Liver (tissue), 9 donors: Measurements from ENCODE around the gene JPH4. TPM values are rescaled to one million over a fixed set of nuclear protein-coding genes. Genes with fewer than 3 reads are reported as not detected.

Experiments
- DNase-seq: peaks from one replicate; pipeline ENCODE4 v3.0.0-alpha.2; 2017; ENCODE audit warnings: low spot score
- H3K27ac ChIP-seq, 2 donors: one replicate each; pipeline ENCODE4 v1.7.0; 2013; ENCODE audit warnings: inconsistent platforms in 2 of 2, low read length in 2 of 2, control low read depth in 1 of 2, low read depth in 1 of 2, mild to moderate bottlenecking in 1 of 2
- H3K27me3 ChIP-seq, 4 donors: one replicate each; pipeline versions ENCODE4 v1.6.1 to v1.7.0; 2013; ENCODE audit warnings: low read length in 3 of 4, inconsistent platforms in 1 of 4, mild to moderate bottlenecking in 1 of 4, moderate library complexity in 1 of 4; ENCODE audit not compliant: control insufficient read depth in 4 of 4, insufficient read depth in 4 of 4
- H3K36me3 ChIP-seq, 4 donors: one replicate each; pipeline versions ENCODE4 v1.6.1 to v1.7.0; 2013; ENCODE audit warnings: low read length in 3 of 4, mild to moderate bottlenecking in 3 of 4, low read depth in 1 of 4, moderate library complexity in 1 of 4; ENCODE audit not compliant: control insufficient read depth in 4 of 4, insufficient read depth in 3 of 4
- H3K4me1 ChIP-seq, 4 donors: one replicate each; pipeline versions ENCODE4 v1.6.1 to v1.7.0; 2013; ENCODE audit warnings: low read length in 3 of 4, mild to moderate bottlenecking in 3 of 4, moderate library complexity in 1 of 4; ENCODE audit not compliant: control insufficient read depth in 4 of 4, insufficient read depth in 4 of 4
- H3K4me3 ChIP-seq, 3 donors: one replicate each; pipeline versions ENCODE4 v1.6.1 to v1.7.0; 2013; ENCODE audit warnings: low read length in 3 of 3, control low read depth in 1 of 3, low read depth in 1 of 3, mild to moderate bottlenecking in 1 of 3
- H3K9ac ChIP-seq, 2 donors: one replicate each; pipeline ENCODE4 v1.7.0; 2013; ENCODE audit warnings: low read length in 2 of 2, mild to moderate bottlenecking in 2 of 2, moderate library complexity in 2 of 2, control low read depth in 1 of 2, low read depth in 1 of 2
- H3K9me3 ChIP-seq, 4 donors: one replicate each; pipeline versions ENCODE4 v1.6.1 to v1.7.0; 2013; ENCODE audit warnings: low read length in 3 of 4; ENCODE audit not compliant: control insufficient read depth in 4 of 4
- ATF3 ChIP-seq: IDR thresholded peaks from 2 replicates; pipeline ENCODE4 v1.6.1; 2016; ENCODE audit warnings: antibody characterized with exemption
- EGR1 ChIP-seq, 2 donors: IDR thresholded peaks; 2 replicates each; pipeline ENCODE4 v1.6.1; 2016 to 2018; ENCODE audit warnings: antibody characterized with exemption in 2 of 2, low read depth in 2 of 2
- FOXA1 ChIP-seq: IDR thresholded peaks from 2 replicates; pipeline ENCODE4 v1.6.1; 2016; ENCODE audit warnings: antibody characterized with exemption
- FOXA2 ChIP-seq: IDR thresholded peaks from 2 replicates; pipeline ENCODE4 v1.6.1; 2016; ENCODE audit warnings: antibody characterized with exemption
- GABPA ChIP-seq, 2 donors: IDR thresholded peaks in 1 of 2; conservative IDR thresholded peaks in 1 of 2; 2 replicates each; pipeline ENCODE4 v1.6.1; 2016; ENCODE audit warnings: antibody characterized with exemption in 2 of 2, mild to moderate bottlenecking in 1 of 2, moderate library complexity in 1 of 2
- HNF4A ChIP-seq, 2 donors: conservative IDR thresholded peaks; 2 replicates each; pipeline ENCODE4 v1.6.1; 2016; ENCODE audit warnings: antibody characterized with exemption in 2 of 2, mild to moderate bottlenecking in 2 of 2
- HNF4G ChIP-seq: IDR thresholded peaks from 2 replicates; pipeline ENCODE4 v1.6.1; 2016; ENCODE audit warnings: antibody characterized with exemption
- JUND ChIP-seq, 2 donors: IDR thresholded peaks; 2 replicates each; pipeline ENCODE4 v1.6.1; 2016; ENCODE audit warnings: antibody characterized with exemption in 2 of 2
- NR2F2 ChIP-seq: IDR thresholded peaks from 2 replicates; pipeline ENCODE4 v1.6.1; 2016; ENCODE audit warnings: antibody characterized with exemption
- RAD21 ChIP-seq, 2 donors: IDR thresholded peaks; 2 replicates each; pipeline ENCODE4 v1.6.1; 2016; ENCODE audit warnings: antibody characterized with exemption in 2 of 2, mild to moderate bottlenecking in 2 of 2
- REST ChIP-seq: IDR thresholded peaks from 2 replicates; pipeline ENCODE4 v1.6.1; 2016; ENCODE audit warnings: antibody characterized with exemption, mild to moderate bottlenecking
- RXRA ChIP-seq, 2 donors: IDR thresholded peaks; 2 replicates each; pipeline ENCODE4 v1.6.1; 2017 to 2018; ENCODE audit warnings: antibody characterized with exemption in 2 of 2, mild to moderate bottlenecking in 1 of 2
- SP1 ChIP-seq: IDR thresholded peaks from 2 replicates; pipeline ENCODE4 v1.6.1; 2018; ENCODE audit warnings: antibody characterized with exemption, mild to moderate bottlenecking
- TAF1 ChIP-seq: conservative IDR thresholded peaks from 2 replicates; pipeline ENCODE4 v1.6.1; 2016; ENCODE audit warnings: antibody characterized with exemption, mild to moderate bottlenecking
- YY1 ChIP-seq: IDR thresholded peaks from 2 replicates; pipeline ENCODE4 v1.6.1; 2016; ENCODE audit warnings: antibody characterized with exemption, mild to moderate bottlenecking
- ZBTB33 ChIP-seq: IDR thresholded peaks from 2 replicates; pipeline ENCODE4 v1.6.1; 2016; ENCODE audit warnings: antibody characterized with exemption
- WGBS: extraction: QIAGEN DNeasy Blood & Tissue Kit; methylation state at CpG from one replicate; pipeline ENCODE4 v1.1.7; 2013; 5-methylcytosine and 5-hydroxymethylcytosine counted together
- polyA plus RNA-seq, 2 donors: library from polyadenylated mRNA; stranded (reverse) in 1 of 2; unstranded in 1 of 2; fragments of 200-250 nt in 1 of 2; fragments of >200 nt in 1 of 2; fragmentation: Nextera tagmentation in 1 of 2; extraction: Ambion mirVana in 1 of 2; gene quantifications; one replicate each; pipeline versions ENCODE4 v1.2.1 to v1.2.3, GENCODE V29; 2013 to 2015
- total RNA-seq, 2 donors: library from RNA; depleted of rRNA; stranded (reverse); fragments of >200 nt; gene quantifications; one replicate each; pipeline ENCODE4 v1.2.3, GENCODE V29; 2014
- TF ChIP-seq, protein P1 (sequence below): IDR thresholded peaks from 2 replicates; pipeline ENCODE4 v1.6.1; 2016; ENCODE audit warnings: antibody characterized with exemption
- TF ChIP-seq, protein P2 (sequence below): fragments of 150-350 bp; IDR thresholded peaks from 2 replicates; pipeline ENCODE4 v1.5.1; 2017; ENCODE audit warnings: improper control_type of control experiment, low read depth, low read length; ENCODE audit not compliant: missing input control
- donor health status: healthy.
- donor health status: healthy.
- donor health status: healthy.
- donor health status: healthy.
- donor health status: healthy.

JPH4 gene
- total and polyA plus RNA-seq, 4 donors = 0.07 to 0.24 (median 0.16) TPM

DNA sequence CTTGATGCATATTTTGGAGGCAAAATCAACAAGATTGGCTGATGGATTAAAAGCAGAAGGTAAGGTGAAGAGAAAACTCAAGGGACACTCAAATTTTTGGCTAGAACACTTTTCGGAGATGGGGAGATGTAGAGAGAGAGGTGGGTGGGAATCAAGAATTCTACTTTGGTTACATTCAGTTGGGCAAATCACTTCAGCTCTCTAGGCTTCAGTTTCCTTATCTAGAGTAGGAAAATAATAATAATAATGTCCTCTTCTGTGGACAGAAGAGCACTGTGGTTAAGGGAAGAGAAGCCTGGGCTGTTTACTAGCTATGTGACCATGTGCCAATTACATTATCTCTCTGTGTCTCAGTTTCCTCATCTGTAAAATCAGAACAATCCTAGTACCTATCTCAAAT lies 34.2 kb upstream of the JPH4 start:
- TF ChIP-seq JUND (IDR thresholded peaks at IDR 0.05) (no peak), FOXA1 (no peak), NR2F2 (no peak), SP1 (no peak), RXRA (IDR thresholded peaks at IDR 0.05) (no peak), TAF1 (no peak), YY1 (no peak), HNF4G (no peak), GABPA (IDR thresholded peaks at IDR 0.05 in 1 of 2, conservative IDR thresholded peaks at IDR 0.05 in 1 of 2) (no peak), EGR1 (IDR thresholded peaks at IDR 0.05; ENCODE audit: low read depth in 2 of 2) (no peak), RAD21 (IDR thresholded peaks at IDR 0.05) (no peak), HNF4A (conservative IDR thresholded peaks at IDR 0.05) (no peak), FOXA2 (no peak)
- TF ChIP-seq, protein P1, sequence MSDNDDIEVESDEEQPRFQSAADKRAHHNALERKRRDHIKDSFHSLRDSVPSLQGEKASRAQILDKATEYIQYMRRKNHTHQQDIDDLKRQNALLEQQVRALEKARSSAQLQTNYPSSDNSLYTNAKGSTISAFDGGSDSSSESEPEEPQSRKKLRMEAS = no peak
- TF ChIP-seq, protein P2, sequence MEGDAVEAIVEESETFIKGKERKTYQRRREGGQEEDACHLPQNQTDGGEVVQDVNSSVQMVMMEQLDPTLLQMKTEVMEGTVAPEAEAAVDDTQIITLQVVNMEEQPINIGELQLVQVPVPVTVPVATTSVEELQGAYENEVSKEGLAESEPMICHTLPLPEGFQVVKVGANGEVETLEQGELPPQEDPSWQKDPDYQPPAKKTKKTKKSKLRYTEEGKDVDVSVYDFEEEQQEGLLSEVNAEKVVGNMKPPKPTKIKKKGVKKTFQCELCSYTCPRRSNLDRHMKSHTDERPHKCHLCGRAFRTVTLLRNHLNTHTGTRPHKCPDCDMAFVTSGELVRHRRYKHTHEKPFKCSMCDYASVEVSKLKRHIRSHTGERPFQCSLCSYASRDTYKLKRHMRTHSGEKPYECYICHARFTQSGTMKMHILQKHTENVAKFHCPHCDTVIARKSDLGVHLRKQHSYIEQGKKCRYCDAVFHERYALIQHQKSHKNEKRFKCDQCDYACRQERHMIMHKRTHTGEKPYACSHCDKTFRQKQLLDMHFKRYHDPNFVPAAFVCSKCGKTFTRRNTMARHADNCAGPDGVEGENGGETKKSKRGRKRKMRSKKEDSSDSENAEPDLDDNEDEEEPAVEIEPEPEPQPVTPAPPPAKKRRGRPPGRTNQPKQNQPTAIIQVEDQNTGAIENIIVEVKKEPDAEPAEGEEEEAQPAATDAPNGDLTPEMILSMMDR = no peak
- H3K9me3 ChIP-seq = no peaks in the 10 kb centered on the region
- no peaks in the 10 kb centered on the region for H3K27me3 ChIP-seq
- H3K9ac ChIP-seq = peak overlapping the region in 1 of 2 donors; percentile 24
- H3K4me1 ChIP-seq = peaks cover 17 to 59% (median 47%) of the 10 kb centered on the region in 4 donors
- peak overlapping the region; percentile 76 to 87 for H3K27ac ChIP-seq
- WGBS = 97% methylated on average over 1 of the region's 1 CpG
- no peaks in the 10 kb centered on the region for H3K36me3 ChIP-seq
- H3K4me3 ChIP-seq = no peak overlapping the region
- DNase-seq = no peak

DNA sequence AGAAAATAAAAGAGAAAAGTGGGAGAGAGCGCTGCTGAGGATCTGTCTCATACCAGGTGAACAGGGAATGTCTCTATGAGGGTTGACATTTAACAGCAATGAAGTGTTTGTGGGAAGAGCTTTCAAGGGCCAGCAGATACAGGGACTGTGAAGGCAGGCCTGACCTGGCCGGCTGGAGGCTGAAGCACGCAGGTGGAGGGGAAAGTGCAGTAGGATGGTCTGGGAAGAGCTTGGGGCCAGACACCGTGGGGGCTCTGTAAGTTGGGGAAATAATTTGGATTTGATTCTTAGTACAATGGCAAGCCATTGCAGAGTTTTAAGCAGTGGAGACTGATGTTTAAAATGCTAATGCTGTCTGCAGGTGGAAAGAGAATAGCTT lies 33.8 kb upstream of the JPH4 start:
- Histone ChIP-seq H3K4me3 (no peak overlapping the region), H3K36me3 (no peaks in the 10 kb centered on the region), H3K9ac (no peak overlapping the region), H3K9me3 (no peaks in the 10 kb centered on the region), H3K27me3 (no peaks in the 10 kb centered on the region), H3K27ac (peak overlapping the region; percentile 8 to 68), H3K4me1 (peaks cover 17 to 59% (median 47%) of the 10 kb centered on the region in 4 donors)
- DNase-seq = no peak
- TF ChIP-seq RAD21 (IDR thresholded peaks at IDR 0.05) = no peak
- TF ChIP-seq FOXA1 = no peak
- no peak for TF ChIP-seq HNF4G
- TF ChIP-seq RXRA (IDR thresholded peaks at IDR 0.05) = no peak
- TF ChIP-seq YY1 = no peak
- TF ChIP-seq NR2F2 = no peak
- no peak for TF ChIP-seq FOXA2
- TF ChIP-seq ZBTB33 = no peak
- no peak for TF ChIP-seq REST
- no peak for TF ChIP-seq JUND (IDR thresholded peaks at IDR 0.05)
- TF ChIP-seq, protein P2 = no peak
- TF ChIP-seq ATF3 = no peak
- no peak for TF ChIP-seq HNF4A (conservative IDR thresholded peaks at IDR 0.05)
- TF ChIP-seq, protein P1 = no peak
- TF ChIP-seq EGR1 (IDR thresholded peaks at IDR 0.05; ENCODE audit: low read depth in 2 of 2) = no peak
- WGBS = 75% methylated on average over 4 of the region's 4 CpGs
